ENCODE data around the gene UAP1L1.

DNA sequence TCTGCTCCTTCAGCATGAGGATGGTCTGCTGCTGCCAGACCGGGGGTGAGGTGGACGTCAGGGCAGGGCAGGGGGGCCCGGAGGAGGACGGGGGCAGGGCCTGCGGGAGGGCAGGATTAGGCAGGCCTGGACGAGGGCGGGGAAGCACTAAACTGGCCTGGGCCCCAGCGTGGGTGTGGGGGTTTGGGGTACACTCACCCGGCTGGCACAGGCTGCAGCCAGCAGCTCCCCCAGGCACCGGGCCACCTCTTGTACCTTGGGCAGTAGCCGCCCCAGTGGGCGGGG is 12.5 kb upstream of the UAP1L1 start:
- TF ChIP-seq ZNF41 (CRISPR knock-in tag; conservative IDR thresholded peaks at IDR 0.05), result no peak
- no peak for TF ChIP-seq EZH2 (IDR thresholded peaks at IDR 0.05; ENCODE audit: borderline replicate concordance, low read depth, low read length)
- no peak for TF ChIP-seq KDM4B (IDR thresholded peaks at IDR 0.05; ENCODE audit: borderline replicate concordance in 2 of 2, low read depth in 1 of 2)
- no peak for TF ChIP-seq JUND (IDR thresholded peaks at IDR 0.05; ENCODE audit: borderline replicate concordance, low read depth, low read length)
- no peak for TF ChIP-seq JUND (tag; IDR thresholded peaks at IDR 0.05; ENCODE audit: borderline replicate concordance, low read depth, low read length)
- TF ChIP-seq, protein P1, sequence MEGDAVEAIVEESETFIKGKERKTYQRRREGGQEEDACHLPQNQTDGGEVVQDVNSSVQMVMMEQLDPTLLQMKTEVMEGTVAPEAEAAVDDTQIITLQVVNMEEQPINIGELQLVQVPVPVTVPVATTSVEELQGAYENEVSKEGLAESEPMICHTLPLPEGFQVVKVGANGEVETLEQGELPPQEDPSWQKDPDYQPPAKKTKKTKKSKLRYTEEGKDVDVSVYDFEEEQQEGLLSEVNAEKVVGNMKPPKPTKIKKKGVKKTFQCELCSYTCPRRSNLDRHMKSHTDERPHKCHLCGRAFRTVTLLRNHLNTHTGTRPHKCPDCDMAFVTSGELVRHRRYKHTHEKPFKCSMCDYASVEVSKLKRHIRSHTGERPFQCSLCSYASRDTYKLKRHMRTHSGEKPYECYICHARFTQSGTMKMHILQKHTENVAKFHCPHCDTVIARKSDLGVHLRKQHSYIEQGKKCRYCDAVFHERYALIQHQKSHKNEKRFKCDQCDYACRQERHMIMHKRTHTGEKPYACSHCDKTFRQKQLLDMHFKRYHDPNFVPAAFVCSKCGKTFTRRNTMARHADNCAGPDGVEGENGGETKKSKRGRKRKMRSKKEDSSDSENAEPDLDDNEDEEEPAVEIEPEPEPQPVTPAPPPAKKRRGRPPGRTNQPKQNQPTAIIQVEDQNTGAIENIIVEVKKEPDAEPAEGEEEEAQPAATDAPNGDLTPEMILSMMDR (IDR thresholded peaks at IDR 0.05 in 2 of 3, conservative IDR thresholded peaks at IDR 0.05 in 1 of 3; ENCODE audit: insufficient read depth in 2 of 3, low read depth in 1 of 3, low read length in 3 of 3), result no peak
- TF ChIP-seq, protein P2, sequence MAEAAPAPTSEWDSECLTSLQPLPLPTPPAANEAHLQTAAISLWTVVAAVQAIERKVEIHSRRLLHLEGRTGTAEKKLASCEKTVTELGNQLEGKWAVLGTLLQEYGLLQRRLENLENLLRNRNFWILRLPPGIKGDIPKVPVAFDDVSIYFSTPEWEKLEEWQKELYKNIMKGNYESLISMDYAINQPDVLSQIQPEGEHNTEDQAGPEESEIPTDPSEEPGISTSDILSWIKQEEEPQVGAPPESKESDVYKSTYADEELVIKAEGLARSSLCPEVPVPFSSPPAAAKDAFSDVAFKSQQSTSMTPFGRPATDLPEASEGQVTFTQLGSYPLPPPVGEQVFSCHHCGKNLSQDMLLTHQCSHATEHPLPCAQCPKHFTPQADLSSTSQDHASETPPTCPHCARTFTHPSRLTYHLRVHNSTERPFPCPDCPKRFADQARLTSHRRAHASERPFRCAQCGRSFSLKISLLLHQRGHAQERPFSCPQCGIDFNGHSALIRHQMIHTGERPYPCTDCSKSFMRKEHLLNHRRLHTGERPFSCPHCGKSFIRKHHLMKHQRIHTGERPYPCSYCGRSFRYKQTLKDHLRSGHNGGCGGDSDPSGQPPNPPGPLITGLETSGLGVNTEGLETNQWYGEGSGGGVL (CRISPR knock-in tag; IDR thresholded peaks at IDR 0.05), result no peak
- TF ChIP-seq, protein P3, sequence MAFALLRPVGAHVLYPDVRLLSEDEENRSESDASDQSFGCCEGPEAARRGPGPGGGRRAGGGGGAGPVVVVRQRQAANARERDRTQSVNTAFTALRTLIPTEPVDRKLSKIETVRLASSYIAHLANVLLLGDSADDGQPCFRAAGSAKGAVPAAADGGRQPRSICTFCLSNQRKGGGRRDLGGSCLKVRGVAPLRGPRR (CRISPR knock-in tag; IDR thresholded peaks at IDR 0.05), result no peak
- TF ChIP-seq, protein P4, sequence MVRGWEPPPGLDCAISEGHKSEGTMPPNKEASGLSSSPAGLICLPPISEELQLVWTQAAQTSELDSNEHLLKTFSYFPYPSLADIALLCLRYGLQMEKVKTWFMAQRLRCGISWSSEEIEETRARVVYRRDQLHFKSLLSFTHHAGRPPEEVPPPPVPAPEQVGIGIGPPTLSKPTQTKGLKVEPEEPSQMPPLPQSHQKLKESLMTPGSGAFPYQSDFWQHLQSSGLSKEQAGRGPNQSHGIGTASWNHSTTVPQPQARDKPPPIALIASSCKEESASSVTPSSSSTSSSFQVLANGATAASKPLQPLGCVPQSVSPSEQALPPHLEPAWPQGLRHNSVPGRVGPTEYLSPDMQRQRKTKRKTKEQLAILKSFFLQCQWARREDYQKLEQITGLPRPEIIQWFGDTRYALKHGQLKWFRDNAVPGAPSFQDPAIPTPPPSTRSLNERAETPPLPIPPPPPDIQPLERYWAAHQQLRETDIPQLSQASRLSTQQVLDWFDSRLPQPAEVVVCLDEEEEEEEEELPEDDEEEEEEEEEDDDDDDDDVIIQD (CRISPR knock-in tag; IDR thresholded peaks at IDR 0.05), result no peak

Measured in K562 (cell line).